HG02763 (cell line): ENCODE results near the gene PRUNE1.
A peak's percentile ranks its signal among the peaks of the same experiment; 100 is the strongest.

Source experiments
- ATAC-seq: cut with Tn5 transposase; IDR thresholded peaks from one replicate; pipeline ENCODE4 v1.9.1; 2021; ENCODE audit warnings: mild to moderate bottlenecking, moderate library complexity; ENCODE audit not compliant: unreplicated experiment

Gene PRUNE1

DNA sequence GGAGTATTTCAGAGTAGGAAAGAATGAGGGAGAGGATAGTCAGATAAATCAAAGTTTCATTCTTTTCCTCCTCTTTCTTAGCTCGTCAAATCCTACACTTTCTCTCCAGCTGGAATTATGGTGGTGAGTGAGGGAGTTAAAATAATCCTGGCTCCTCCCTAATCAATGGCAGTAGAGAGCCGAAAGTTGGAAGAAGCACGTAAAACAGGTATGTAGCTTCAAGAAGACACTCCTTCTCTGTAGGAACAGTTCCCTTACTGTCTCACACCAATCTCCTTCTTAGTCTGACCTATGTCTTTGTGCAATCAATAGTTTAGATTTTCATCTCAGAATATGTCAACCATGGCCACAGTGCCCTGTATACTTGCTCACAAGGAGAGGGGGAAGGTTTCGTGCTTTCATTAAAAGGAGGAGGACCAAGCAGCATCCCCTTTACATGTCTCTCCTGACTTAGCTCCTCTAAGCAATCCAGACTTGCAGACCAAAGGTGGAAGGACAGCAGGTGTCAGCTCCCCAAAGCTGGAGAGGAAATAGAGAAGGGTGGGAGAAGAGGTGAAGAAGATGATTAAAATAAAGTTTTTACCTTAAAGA is 2.4 kb upstream of the PRUNE1 start:
- no peak for ATAC-seq

DNA sequence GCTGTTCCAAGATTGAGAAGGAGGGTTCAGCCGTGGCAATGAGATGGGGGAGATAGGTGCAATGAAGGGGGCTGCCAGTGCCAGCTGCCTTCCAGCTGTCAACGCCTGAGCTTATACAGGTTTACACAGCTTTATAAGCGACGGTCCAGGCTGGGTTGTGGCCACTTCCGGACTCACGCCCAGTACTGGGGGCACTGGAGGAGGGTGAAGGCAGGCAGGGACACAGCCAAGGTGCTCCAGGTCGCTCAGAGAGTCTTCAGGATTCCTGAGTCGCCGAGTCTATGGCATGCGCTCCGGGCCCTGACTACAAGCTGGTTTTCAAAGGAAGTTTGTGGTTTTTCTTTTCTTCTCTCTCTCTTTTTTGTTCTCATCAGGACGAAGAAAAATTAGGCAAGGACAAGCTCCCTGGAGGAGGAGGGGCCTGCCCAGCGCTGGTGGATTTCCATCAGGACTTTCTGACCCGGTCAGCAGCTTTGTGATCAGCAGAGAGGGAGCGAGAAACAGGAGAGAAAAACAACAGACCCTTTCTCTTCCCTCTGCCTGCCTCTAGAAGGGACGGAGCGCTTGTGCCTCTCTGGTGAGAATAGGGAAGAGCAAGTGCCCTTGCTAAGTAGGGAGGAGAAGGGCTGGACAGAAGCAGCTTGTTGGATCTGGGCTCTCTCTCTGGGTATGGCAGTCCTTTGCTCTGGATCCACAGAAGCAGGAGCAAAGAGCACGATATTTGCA is 1.8 kb upstream of the PRUNE1 start, which contains the start of gene MINDY1:
TSS of gene MINDY1 (minus strand) at position 576 of the 726 bp plus-strand sequence. CDS start 4,285 bp downstream, outside the sequence.
- no peak for ATAC-seq

DNA sequence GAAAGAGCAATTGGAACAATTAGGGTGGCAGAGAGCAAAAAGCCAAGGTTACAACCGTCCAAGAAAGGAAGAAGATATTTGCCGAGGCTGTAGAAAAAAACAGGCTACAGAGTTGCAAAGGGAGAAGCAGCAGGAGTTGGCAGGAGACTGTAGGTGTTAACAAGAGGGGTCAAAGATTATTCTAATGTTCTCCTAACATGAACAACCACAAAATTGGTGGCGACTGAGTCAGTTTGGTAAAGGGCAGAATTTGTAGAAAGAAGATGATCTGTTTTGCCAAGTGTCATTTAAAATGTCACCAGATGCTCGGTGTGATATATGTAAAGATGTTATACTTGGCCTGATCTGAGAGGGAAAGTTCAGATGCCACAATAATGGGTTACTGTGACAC is 401 bp upstream of the PRUNE1 start:
- ATAC-seq: no peak

DNA sequence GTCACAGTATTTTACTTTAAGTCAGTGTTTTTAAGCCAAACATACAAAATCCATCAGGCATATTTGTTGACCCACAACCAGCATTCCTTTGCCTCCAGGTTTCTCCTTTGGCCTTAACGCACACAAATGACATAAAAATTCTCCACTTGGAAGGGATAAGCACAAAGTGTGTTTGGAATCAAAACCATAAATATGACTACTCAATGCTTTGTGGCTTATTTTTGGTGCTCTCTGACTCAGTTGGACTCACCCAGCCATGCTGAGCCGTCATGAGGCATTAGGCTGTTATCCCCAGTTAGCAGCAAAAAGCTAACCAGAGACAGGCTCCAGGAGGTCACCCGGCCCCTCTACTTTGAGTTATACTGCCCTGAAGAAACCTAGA is 948 bp downstream of the PRUNE1 start:
- ATAC-seq: no peak

DNA sequence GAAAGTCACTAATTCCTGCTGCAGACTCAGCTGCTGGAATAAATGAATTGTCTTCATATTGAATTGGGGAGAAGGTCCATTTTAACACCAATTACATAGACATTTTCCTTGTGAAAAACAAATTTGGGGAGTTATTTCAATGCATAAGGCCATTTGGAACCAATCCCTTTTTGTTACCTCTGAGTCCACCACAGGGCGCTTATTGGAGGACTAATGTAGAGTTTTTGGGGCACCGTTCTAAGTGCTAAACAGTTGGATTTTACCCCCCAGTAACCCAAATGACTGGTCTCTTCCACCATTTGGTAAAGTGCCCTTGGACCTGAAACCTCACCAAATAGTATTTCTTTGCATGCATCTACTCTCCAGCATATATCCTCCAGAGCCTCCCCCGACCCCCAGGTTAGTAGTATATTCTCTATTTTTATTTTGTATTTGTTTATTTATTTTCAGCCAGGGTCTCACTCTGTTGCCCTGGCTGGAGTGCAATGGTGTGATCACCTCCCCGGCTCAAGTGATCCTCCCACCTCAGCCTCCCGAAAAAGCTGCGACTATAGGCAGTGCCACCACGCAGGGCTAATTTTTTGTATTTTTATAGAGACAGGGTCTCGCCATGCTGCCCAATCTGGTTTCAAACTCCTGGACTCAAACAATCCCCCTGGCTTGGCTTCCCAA is 1.6 kb downstream of the PRUNE1 start:
- ATAC-seq: no peak

DNA sequence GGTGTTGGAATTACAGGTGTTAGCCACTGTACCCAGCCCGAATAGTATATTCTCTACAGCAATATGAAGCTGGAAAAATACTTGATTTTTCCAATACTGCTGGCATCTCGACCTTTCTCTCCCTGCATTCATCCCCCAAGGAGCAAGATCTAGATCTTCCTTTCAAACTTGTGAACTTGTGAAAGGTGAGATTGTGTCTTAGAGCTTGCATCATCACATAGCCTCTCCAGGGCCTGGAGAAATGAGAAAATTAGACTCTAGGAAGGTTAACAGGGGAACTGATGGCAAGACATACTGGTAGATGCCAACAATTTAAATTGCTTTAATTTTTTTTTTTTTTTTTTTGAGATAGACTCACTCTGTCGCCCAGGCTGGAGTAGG is 2.1 kb downstream of the PRUNE1 start:
- no peak for ATAC-seq

DNA sequence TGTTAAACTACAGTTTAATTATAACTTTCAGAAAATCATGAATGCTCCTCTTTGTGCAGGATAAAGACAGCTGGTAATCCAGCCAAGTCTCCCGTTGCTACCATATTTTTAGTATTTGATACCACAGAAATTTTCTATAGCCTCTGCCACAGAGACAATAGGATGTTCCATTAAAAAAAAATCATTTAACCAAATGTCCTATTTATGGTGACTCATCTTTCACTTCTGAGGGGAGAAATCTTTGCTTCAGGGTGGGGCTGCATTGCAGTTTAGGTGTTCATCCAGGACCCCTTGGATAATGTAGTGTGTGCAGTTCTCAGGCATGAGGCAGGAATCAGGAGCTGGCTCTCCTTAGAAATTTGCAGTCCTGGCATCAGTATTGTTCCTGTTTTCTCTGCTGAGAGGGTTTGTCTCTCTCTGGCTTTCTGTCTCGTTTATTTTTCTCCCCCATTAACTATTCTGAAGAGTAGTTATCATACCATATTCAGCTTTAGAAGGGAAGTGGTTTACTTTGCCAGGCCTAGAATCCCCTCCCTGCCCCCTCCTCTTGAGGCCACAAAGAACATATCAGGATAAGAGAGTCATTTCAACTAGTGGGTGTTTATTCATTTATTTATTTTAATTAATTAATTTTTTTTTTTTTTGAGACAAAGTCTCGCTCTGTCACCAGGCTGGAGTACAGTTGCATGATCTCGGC is 3.1 kb downstream of the PRUNE1 start:
- no peak for ATAC-seq

DNA sequence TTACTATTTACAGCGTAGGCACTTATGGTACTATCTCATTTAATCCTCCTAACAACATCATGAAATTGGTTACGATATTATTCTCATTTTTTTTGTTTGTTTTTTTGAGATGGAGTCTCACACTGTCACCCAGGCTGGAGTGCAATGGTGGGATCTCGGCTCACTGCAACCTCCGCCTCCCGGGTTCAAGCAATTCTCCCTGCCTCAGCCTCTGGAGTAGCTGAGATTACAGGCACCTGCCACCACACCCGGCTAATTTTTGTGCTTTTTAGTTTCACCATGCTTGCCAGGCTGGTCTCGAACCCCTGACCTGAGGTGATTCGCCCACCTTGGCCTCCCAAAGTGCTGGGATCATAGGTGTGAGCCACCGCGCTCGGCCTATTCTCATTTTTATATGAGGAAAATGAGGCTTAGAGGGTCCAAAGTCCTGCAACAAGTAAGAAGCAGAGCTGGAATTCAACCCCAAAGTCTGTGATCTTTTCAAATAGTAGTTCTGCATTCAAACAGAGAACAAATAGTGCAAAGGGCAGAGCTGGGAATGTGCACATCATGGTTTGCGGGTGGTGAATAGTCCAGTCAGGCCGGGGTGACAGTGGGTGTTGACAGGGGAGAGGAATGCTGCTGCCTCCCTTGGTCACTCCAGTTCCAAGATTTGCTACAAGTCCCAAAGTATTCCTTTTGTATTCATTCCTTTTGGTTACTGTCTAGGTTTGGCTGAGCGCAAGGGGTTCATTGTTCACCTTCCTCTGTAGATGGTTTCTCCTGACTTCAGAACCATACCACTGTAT is 4.6 kb downstream of the PRUNE1 start:
- ATAC-seq: no peak

DNA sequence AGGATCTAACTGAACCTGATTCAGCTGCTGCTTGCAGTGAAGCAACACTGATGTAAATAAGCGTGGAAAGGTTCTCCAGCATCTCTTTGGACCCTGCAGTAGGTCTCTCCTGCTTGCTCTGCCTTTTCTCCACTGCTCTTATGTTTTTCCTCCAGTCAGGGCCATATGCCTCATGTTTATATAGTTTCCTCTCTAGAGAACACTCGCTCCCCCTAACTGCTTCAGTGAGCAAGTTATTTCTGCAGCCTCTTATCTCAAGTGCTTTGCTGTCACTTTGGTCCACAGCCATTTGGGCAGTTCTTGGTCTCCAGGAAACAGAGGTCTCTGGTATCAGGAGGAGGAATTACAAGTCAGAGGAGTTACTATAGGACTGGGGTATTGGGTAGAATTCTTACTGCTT is 5.3 kb downstream of the PRUNE1 start:
- no peak for ATAC-seq

DNA sequence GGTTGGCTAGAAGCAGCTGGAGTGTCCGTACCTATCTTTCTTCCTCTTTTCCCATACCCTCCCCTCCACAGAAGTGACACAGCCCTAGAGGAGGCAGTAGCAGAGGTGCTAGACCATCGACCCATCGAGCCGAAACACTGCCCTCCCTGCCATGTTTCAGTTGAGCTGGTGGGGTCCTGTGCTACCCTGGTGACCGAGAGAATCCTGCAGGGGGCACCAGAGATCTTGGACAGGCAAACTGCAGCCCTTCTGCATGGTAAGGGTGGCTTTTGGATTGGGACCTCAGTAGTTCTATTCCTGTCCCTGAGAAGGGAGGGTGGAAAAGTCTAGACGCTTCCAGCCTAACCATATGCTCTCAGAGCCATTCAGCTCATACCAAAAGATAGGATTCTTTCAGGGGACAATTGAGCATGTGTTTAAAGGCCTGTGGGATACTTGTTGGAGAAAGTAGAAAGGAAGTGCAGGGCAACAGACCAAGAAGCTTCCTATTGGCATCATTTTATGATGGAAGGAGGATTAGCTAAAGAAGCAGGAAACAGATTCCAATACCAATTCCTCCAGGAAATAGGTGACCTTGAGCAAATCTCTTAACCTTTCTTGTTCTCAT is 16.4 kb downstream of the PRUNE1 start:
- no peak for ATAC-seq

DNA sequence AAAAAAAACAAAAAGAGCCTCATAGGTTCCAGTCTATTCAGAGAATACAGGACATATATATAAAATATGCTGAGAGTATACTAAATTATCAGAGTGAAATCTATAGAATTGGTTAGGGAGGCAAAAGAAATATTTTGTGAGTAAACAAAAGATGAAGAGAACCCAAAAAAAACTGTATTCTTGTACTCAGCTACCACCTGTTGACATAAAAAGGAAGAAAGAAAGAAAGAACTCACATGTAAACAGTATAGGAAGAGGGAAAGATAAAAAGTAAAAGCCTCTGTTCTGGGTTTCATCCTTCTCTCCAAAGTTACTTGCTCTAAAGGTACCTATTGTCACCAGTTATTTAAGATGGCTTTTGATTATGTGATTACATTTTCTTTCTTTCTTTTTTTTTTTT is 18.2 kb downstream of the PRUNE1 start:
- no peak for ATAC-seq

DNA sequence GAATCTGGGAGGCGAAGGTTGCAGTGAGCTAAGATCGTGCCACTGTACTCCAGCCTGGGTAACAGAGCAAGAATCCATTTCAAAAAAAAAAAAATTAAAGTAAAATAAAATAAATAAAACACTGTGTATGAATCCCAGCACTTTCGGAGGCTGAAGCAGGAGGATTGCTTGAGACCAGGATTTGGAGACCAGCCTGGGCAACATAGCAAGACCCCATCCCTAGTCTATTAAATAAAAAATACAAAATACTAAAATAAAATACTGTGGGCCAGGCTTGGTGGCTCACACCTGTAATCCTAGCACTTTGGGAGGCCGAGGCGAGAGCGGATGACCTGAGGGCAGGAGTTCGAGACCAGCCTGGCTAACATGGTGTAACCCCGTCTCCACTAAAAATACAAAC is 23.9 kb downstream of the PRUNE1 start:
- no peak for ATAC-seq

DNA sequence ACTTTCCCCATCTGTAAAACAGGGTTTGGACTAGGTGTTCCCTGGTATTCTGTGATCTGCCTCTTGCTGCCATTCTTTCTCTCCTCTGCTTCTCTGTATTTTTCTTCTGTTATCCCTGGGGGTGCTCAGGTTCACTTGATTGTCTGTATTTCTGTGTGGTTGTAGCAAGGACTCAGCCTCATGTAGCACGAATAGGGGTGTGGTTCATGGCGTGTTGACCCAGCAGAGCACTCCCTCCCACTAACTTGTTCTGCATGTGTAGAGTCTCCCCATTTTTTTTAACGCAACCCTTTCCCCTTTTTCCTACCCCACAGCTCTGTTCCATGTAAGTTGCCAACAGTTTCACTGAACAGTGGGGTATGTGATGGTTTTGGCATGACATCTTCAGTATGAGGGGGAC is 26.9 kb downstream of the PRUNE1 start:
- ATAC-seq: no peak

DNA sequence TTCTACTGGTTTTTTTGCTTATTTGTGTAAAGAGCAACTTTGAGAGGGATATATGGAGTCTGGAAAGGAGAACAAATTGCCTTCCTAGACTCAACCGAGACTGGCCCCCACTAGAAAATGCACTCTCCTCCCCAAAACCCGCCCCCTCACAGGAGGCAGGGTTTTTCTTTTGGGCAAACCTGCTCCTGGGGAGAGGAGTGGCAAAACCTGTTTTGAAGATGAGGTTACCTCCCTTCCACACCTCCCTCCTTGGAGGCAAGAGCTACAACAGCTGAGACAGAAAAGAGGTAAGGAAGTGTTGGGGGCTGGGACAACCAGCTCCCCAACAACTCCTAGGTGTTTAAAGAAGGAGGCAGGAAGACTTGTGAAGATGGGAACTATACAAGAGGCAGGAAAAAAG is 28.1 kb downstream of the PRUNE1 start, which contains the start of gene BNIPL:
TSS of gene BNIPL (plus strand) at position 231 of the 400 bp plus-strand sequence. CDS start at position 371, 140 bp downstream.
- no peak for ATAC-seq

DNA sequence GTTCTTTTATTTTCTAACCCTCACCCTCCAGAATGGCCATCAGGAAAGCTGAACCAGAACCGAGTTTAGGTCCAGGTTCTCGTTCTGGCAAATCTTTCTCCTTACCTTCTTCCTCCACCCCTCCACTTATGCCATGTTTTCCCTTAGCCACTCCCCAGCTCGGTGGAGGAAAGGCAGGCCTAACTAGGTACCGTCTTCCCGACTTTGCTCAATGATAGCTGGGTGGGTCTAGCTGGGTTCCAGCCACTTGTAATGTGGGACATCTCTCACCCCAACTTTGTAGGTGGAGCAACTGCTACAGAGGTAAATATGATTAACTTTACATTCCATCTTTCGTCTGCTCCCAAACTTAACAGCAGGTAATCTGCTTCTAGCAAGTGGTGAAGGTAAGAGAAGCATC is 28.8 kb downstream of the PRUNE1 start:
- no peak for ATAC-seq

DNA sequence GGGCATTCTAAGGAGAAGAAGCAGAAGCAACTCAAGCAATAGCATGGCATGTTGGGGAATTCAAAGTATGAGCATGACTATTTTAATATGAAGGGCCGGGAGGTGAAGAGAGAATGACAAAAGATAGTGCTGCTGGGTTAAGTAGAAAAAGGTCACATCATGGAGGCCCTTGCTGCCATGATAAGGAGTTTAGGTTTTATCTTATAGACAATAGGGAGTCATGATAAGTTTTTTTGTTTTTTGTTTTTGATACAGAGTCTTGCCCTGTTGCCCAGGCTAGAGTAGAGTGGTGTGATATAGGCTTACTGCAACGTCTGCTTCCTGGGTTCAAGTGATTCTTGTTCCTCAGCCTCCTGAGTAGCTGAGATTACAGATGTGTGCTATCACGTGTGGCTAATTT is 31.3 kb downstream of the PRUNE1 start:
- ATAC-seq: no peak

DNA sequence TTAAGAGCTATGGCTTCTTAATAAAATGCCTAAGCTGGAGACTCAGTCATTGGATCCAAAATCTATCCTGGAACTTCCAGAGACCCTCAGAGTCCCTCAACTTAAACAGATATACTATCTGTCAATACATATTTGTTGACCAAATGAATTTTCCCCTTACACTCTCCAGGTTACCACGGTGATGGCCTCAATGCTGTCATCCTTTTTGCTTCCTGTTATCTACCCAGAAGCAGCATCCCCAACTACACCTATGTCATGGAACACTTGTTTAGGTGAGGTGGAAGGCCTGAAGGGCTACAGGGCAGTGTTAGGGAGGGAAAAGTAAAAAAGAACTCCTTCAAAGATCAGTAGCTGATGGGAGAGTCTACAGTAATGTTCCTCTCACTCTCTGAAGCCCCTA is 34.9 kb downstream of the PRUNE1 start:
- no peak for ATAC-seq

DNA sequence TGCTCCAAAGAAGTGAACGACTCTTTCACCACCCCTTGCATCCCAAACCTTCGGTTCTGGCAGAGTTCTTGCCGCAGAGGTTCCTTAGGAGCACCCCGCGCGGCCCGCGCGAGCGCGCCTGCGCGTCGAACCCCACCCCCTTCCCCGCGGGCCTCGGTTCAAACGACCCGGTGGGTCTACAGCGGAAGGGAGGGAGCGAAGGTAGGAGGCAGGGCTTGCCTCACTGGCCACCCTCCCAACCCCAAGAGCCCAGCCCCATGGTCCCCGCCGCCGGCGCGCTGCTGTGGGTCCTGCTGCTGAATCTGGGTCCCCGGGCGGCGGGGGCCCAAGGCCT is 39.3 kb downstream of the PRUNE1 start, which contains the start of gene C1orf56:
TSS of gene C1orf56 (plus strand) at position 161 of the 334 bp plus-strand sequence. CDS start at position 258, 97 bp downstream.
- ATAC-seq: peak; percentile 50

DNA sequence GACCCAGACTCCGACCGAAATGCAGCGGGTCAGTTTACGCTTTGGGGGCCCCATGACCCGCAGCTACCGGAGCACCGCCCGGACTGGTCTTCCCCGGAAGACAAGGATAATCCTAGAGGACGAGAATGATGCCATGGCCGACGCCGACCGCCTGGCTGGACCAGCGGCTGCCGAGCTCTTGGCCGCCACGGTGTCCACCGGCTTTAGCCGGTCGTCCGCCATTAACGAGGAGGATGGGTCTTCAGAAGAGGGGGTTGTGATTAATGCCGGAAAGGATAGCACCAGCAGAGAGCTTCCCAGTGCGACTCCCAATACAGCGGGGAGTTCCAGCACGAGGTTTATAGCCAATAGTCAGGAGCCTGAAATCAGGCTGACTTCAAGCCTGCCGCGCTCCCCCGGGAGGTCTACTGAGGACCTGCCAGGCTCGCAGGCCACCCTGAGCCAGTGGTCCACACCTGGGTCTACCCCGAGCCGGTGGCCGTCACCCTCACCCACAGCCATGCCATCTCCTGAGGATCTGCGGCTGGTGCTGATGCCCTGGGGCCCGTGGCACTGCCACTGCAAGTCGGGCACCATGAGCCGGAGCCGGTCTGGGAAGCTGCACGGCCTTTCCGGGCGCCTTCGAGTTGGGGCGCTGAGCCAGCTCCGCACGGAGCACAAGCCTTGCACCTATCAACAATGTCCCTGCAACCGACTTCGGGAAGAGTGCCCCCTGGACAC is 39.8 kb downstream of the PRUNE1 start:
- ATAC-seq: peak; percentile 35

DNA sequence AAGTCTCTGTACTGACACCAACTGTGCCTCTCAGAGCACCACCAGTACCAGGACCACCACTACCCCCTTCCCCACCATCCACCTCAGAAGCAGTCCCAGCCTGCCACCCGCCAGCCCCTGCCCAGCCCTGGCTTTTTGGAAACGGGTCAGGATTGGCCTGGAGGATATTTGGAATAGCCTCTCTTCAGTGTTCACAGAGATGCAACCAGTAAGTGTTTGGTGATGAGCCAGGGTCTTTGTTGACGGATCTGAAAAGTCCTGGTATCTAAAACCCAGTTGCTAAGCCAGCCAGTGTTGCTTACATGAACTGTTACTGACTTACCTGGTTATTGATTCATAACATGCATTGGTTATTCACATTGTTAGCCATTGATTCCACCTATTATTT is 40.4 kb downstream of the PRUNE1 start:
- no peak for ATAC-seq
